Naive thymus-derived CD4-positive, alpha-beta T cell (primary cell): Measurements from ENCODE around the gene TACC2. TPM values are rescaled to one million over a fixed set of nuclear protein-coding genes. Genes with fewer than 3 reads are reported as not detected.

Experiments used
- ATAC-seq: fragments of 150-1000 bp; cut with Tn5 transposase; 2 replicates; pipeline ENCODE4 v1.10.0; 2021; ENCODE audit warnings: mild to moderate bottlenecking, moderate library complexity
- CTCF ChIA-PET: fragments of 350-600 bp; sonication (Branson Sonifier 250); formaldehyde crosslinking; loops from one replicate; lab custom pipeline; 2021; ENCODE audit warnings: antibody characterized with exemption; lab: Charles Lee
- POLR2A ChIA-PET: fragments of 350-600 bp; sonication (Branson Sonifier 250); formaldehyde crosslinking; loops from one replicate; lab custom pipeline; 2021; ENCODE audit warnings: antibody characterized with exemption, inconsistent platforms; lab: Charles Lee
- DNase-seq, 9 donors: peaks; one replicate each; pipeline versions ENCODE4 v3.0.0 to v3.0.0-alpha.2; 2020 to 2022; ENCODE audit warnings: mixed read lengths in 1 of 9
- H3K27ac ChIP-seq: one replicate; pipeline ENCODE4 v1.7.0; 2013; ENCODE audit warnings: mild to moderate bottlenecking, low read depth, low read length, moderate library complexity
- H3K27me3 ChIP-seq, 2 donors: one replicate each; pipeline ENCODE4 v1.7.0; 2013; ENCODE audit warnings: low read length in 2 of 2, mild to moderate bottlenecking in 2 of 2, moderate library complexity in 2 of 2; ENCODE audit not compliant: control insufficient read depth in 2 of 2, insufficient read depth in 2 of 2
- H3K36me3 ChIP-seq, 3 experiments: 1 replicate in 2 of 3; 2 replicates in 1 of 3; pipeline ENCODE4 v1.7.0; 2013; ENCODE audit warnings: low read length in 3 of 3, mild to moderate bottlenecking in 3 of 3, moderate library complexity in 1 of 3; ENCODE audit not compliant: insufficient read depth in 3 of 3, control insufficient read depth in 2 of 3
- H3K4me1 ChIP-seq, 2 donors: one replicate each; pipeline ENCODE4 v1.7.0; 2013; ENCODE audit warnings: low read length in 2 of 2, mild to moderate bottlenecking in 2 of 2, moderate library complexity in 1 of 2; ENCODE audit not compliant: control insufficient read depth in 2 of 2, insufficient read depth in 2 of 2
- H3K4me3 ChIP-seq: 2 replicates; pipeline ENCODE4 v1.7.0; 2013; ENCODE audit warnings: mild to moderate bottlenecking, low read length
- H3K9me3 ChIP-seq, 3 experiments: 1 replicate in 2 of 3; 2 replicates in 1 of 3; pipeline ENCODE4 v1.7.0; 2013; ENCODE audit warnings: low read length in 3 of 3; ENCODE audit not compliant: control insufficient read depth in 2 of 3
- H3K27ac Mint-ChIP-seq, 9 donors: one replicate each; pipeline ENCODE4 v1.8.0; 2020 to 2022; ENCODE audit warnings: mixed read lengths in 9 of 9, mild to moderate bottlenecking in 8 of 9, moderate library complexity in 5 of 9, inconsistent platforms in 2 of 9
- H3K27me3 Mint-ChIP-seq, 5 donors: one replicate each; pipeline ENCODE4 v1.8.0; 2021 to 2022; ENCODE audit warnings: mixed read lengths in 5 of 5, mild to moderate bottlenecking in 1 of 5
- H3K36me3 Mint-ChIP-seq, 5 donors: one replicate each; pipeline ENCODE4 v1.8.0; 2020 to 2022; ENCODE audit warnings: mixed read lengths in 5 of 5, mild to moderate bottlenecking in 3 of 5, inconsistent platforms in 1 of 5
- H3K4me1 Mint-ChIP-seq, 7 donors: one replicate each; pipeline ENCODE4 v1.8.0; 2020 to 2022; ENCODE audit warnings: mixed read lengths in 7 of 7, mild to moderate bottlenecking in 3 of 7, inconsistent platforms in 1 of 7
- H3K4me3 Mint-ChIP-seq, 10 donors: one replicate each; pipeline ENCODE4 v1.8.0; 2020 to 2022; ENCODE audit warnings: mild to moderate bottlenecking in 10 of 10, mixed read lengths in 10 of 10, moderate library complexity in 6 of 10, inconsistent platforms in 2 of 10
- H3K9me3 Mint-ChIP-seq, 11 donors: one replicate each; pipeline ENCODE4 v1.8.0; 2020 to 2022; ENCODE audit warnings: mixed read lengths in 11 of 11, mild to moderate bottlenecking in 4 of 11, inconsistent platforms in 1 of 11, moderate library complexity in 1 of 11
- intact Hi-C, 2 donors: fragments of 100-400 bp; cut with micrococcal nuclease; formaldehyde crosslinking; loops; one replicate each; pipeline ENCODE4 v1.15.1; 2023
- polyA plus RNA-seq, 2 donors: library from polyadenylated mRNA; unstranded; fragments of 300-500 nt; fragmentation: Illumina TruSeq; gene quantifications; one replicate each; pipeline ENCODE4 v1.2.3, GENCODE V29; 2021
- total RNA-seq, 6 experiments: library from RNA in 5 of 6; stranded (reverse) in 5 of 6; gene quantifications; 1 replicate in 5 of 6; 2 replicates in 1 of 6; pipeline ENCODE4 v1.2.3 and lab custom pipeline; 2021 to 2026

Gene TACC2
- total and polyA plus RNA-seq, 7 experiments from 2014 or later, result 0.16 TPM; not detected in 6

GRCh38 chr10:122078326-122078725 lies 89.4 kb downstream of the TACC2 start:
- H3K4me3 Mint-ChIP-seq, result no peak overlapping the region
- peaks cover 0 to 3% (median 0%) of the 10 kb centered on the region in 5 donors for H3K27me3 Mint-ChIP-seq
- ChIA-PET POLR2A (no interaction called here), CTCF (no interaction called here)
- H3K27ac Mint-ChIP-seq, result no peak overlapping the region
- no peaks in the 10 kb centered on the region for H3K36me3 Mint-ChIP-seq
- no peaks in the 10 kb centered on the region for H3K4me1 Mint-ChIP-seq
- Histone ChIP-seq H3K4me3 (no peak overlapping the region), H3K27me3 (no peaks in the 10 kb centered on the region), H3K9me3 (no peaks in the 10 kb centered on the region), H3K4me1 (no peaks in the 10 kb centered on the region), H3K36me3 (no peaks in the 10 kb centered on the region), H3K27ac (no peak overlapping the region)
- DNase-seq (no peak), ATAC-seq (no peak)
- H3K9me3 Mint-ChIP-seq, result no peaks in the 10 kb centered on the region
- intact Hi-C loops, result no loop called here

GRCh38 chr10:122078965-122079795 lies 90.2 kb downstream of the TACC2 start:
- no peaks in the 10 kb centered on the region for H3K36me3 Mint-ChIP-seq
- DNase-seq, result no peak
- H3K4me3 Mint-ChIP-seq, result no peak overlapping the region
- no peaks in the 10 kb centered on the region for H3K4me1 Mint-ChIP-seq
- POLR2A ChIA-PET, result no interaction called here
- no peaks in the 10 kb centered on the region for H3K9me3 Mint-ChIP-seq
- Histone ChIP-seq H3K9me3 (no peaks in the 10 kb centered on the region), H3K27me3 (no peaks in the 10 kb centered on the region), H3K4me1 (no peaks in the 10 kb centered on the region), H3K36me3 (no peaks in the 10 kb centered on the region), H3K27ac (no peak overlapping the region), H3K4me3 (no peak overlapping the region)
- H3K27ac Mint-ChIP-seq, result no peak overlapping the region
- no peak for ATAC-seq
- CTCF ChIA-PET, result interaction anchor here (0.5 kb wide), 1 partner anchor 266 kb away, joined by 3 read pairs; no protein-coding TSS in a partner anchor
- intact Hi-C loops, result no loop called here
- peaks cover 0 to 3% (median 0%) of the 10 kb centered on the region in 5 donors for H3K27me3 Mint-ChIP-seq

GRCh38 chr10:122082616-122083477 lies 93.9 kb downstream of the TACC2 start:
- H3K36me3 Mint-ChIP-seq, result no peaks in the 10 kb centered on the region
- ChIA-PET CTCF (no interaction called here), POLR2A (no interaction called here)
- H3K27ac Mint-ChIP-seq, result no peak overlapping the region
- no peak overlapping the region for H3K27ac ChIP-seq
- H3K27me3 ChIP-seq, result no peaks in the 10 kb centered on the region
- H3K4me3 ChIP-seq, result no peak overlapping the region
- no peak overlapping the region for H3K4me3 Mint-ChIP-seq
- DNase-seq, result no peak
- intact Hi-C loops, result no loop called here
- ATAC-seq, result no peak
- H3K9me3 Mint-ChIP-seq, result peaks cover 0 to 2% (median 0%) of the 10 kb centered on the region in 11 donors
- H3K27me3 Mint-ChIP-seq, result no peaks in the 10 kb centered on the region
- H3K4me1 ChIP-seq, result no peaks in the 10 kb centered on the region
- no peaks in the 10 kb centered on the region for H3K36me3 ChIP-seq
- no peaks in the 10 kb centered on the region for H3K9me3 ChIP-seq
- H3K4me1 Mint-ChIP-seq, result no peaks in the 10 kb centered on the region

GRCh38 chr10:122083478-122084025 lies 94.6 kb downstream of the TACC2 start:
- H3K9me3 ChIP-seq, result no peaks in the 10 kb centered on the region
- H3K36me3 ChIP-seq, result no peaks in the 10 kb centered on the region
- CTCF ChIA-PET, result no interaction called here
- no peaks in the 10 kb centered on the region for H3K4me1 Mint-ChIP-seq
- H3K27me3 Mint-ChIP-seq, result peaks cover 0 to 4% (median 0%) of the 10 kb centered on the region in 5 donors
- H3K36me3 Mint-ChIP-seq, result no peaks in the 10 kb centered on the region
- ATAC-seq (no peak), DNase-seq (no peak)
- H3K4me3 ChIP-seq, result no peak overlapping the region
- intact Hi-C loops, result no loop called here
- H3K27ac ChIP-seq, result no peak overlapping the region
- no peaks in the 10 kb centered on the region for H3K27me3 ChIP-seq
- no peak overlapping the region for H3K4me3 Mint-ChIP-seq
- peaks cover 0 to 2% (median 0%) of the 10 kb centered on the region in 11 donors for H3K9me3 Mint-ChIP-seq
- no peak overlapping the region for H3K27ac Mint-ChIP-seq
- POLR2A ChIA-PET, result no interaction called here
- H3K4me1 ChIP-seq, result no peaks in the 10 kb centered on the region

GRCh38 chr10:122084286-122085041 lies 95.5 kb downstream of the TACC2 start:
- intact Hi-C loops, result no loop called here
- H3K27me3 Mint-ChIP-seq, result peaks cover 0 to 6% (median 0%) of the 10 kb centered on the region in 5 donors
- H3K9me3 Mint-ChIP-seq, result peaks cover 0 to 2% (median 0%) of the 10 kb centered on the region in 11 donors
- H3K4me1 Mint-ChIP-seq, result no peaks in the 10 kb centered on the region
- ATAC-seq, result no peak
- Histone ChIP-seq H3K4me1 (no peaks in the 10 kb centered on the region), H3K9me3 (no peaks in the 10 kb centered on the region), H3K27me3 (no peaks in the 10 kb centered on the region), H3K4me3 (no peak overlapping the region), H3K27ac (no peak overlapping the region), H3K36me3 (no peaks in the 10 kb centered on the region)
- H3K36me3 Mint-ChIP-seq, result no peaks in the 10 kb centered on the region
- no peak for DNase-seq
- ChIA-PET CTCF (no interaction called here), POLR2A (no interaction called here)
- no peak overlapping the region for H3K4me3 Mint-ChIP-seq
- no peak overlapping the region for H3K27ac Mint-ChIP-seq

- Histone ChIP-seq H3K4me1 (no peaks in the 10 kb centered on the region), H3K36me3 (no peaks in the 10 kb centered on the region), H3K27me3 (no peaks in the 10 kb centered on the region), H3K27ac (no peak overlapping the region), H3K4me3 (no peak overlapping the region), H3K9me3 (no peaks in the 10 kb centered on the region)
- H3K4me1 Mint-ChIP-seq, result no peaks in the 10 kb centered on the region
- H3K27me3 Mint-ChIP-seq, result peaks cover 0 to 6% (median 0%) of the 10 kb centered on the region in 5 donors
- ATAC-seq (no peak), DNase-seq (no peak)
- no peak overlapping the region for H3K4me3 Mint-ChIP-seq
- peaks cover 0 to 2% (median 0%) of the 10 kb centered on the region in 11 donors for H3K9me3 Mint-ChIP-seq
- ChIA-PET CTCF (no interaction called here), POLR2A (no interaction called here)
- intact Hi-C loops, result no loop called here
- H3K36me3 Mint-ChIP-seq, result no peaks in the 10 kb centered on the region
- no peak overlapping the region for H3K27ac Mint-ChIP-seq
Observed at GRCh38 chr10:122085423-122085911, 96.5 kb downstream of the TACC2 start.
